ENCODE results near the gene IQCE.
A peak's percentile ranks its signal among the peaks of the same experiment; 100 is the strongest.

IQCE gene

GRCh38 chr7:2633538-2634266 lies 74.9 kb downstream of the IQCE start:
- peak in 1 of 2 donors; percentile 21 for DNase-seq (ENCODE audit: low read depth in 2 of 2)

GRCh38 chr7:2634267-2635145 lies 75.7 kb downstream of the IQCE start:
- DNase-seq (ENCODE audit: low read depth in 2 of 2): no peak

DNA sequence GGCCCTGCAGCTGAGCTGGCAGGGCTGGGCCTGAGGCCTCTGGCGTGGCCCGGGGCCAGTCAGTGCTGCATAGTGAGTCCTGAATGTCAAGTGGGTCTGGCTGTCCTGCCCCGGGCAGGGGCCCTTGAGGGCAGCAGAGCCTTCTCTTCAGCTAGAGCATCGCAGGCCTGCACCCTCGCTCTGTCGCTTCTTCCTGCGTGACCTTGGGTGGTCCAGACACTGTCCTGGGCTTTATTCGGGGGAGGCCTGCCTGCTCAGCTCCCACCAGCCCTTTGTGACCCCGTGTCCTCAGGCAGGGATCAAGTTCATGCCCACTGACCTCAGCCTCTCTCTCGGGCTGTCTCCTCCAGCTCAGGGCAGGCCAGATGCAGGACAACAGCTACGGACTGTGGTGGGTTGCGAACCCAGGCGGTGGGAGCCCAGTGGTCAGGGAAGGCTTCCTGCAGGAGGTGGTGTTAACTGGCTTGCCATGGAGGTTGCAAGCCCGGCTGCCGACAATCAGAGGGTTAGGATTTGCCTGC lies 76.4 kb downstream of the IQCE start:
- no peak for DNase-seq (ENCODE audit: low read depth in 2 of 2)

DNA sequence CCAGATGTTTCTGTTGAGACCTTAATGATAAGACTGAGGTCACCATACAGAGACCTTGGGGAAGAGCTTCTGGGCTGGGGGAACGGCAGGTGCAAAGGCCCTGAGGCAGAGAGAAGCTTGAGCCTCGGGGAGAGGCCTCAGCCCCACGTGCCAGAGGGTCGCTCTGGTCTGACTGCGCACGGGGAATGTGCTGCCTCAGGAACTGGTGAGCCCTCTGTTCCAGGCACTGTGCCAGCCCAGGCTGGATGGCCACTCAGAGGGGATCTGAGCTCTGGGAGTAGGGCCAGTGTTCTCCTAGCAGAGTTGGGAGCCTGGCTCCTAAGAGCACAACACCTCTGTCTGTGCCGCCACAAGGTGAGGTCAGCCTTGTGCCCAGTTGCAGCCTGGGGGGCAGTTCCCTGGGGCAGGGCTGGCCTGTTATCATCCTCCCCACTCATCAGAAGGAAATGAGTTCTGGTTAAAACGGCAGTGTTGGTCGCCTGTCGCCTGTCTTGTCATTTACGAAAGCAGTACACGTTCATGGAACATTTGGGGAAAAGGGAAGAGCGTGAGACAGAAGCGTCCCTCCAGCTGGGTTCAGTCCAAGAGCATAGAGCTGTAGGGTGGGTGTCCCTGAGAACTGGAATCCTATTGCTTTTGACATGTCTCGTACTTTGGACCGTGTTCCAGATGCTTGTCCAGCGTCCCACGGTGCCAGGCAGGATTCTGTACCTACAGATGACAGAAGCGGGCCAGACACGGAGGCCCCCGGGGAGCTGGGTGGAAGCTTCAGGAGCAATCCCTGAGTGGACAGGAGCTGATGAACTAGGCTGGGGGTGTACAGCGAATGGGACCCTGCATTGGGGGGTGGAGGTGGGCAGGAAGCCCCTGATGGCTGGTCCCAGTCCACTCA lies 77.3 kb downstream of the IQCE start:
- no peak for DNase-seq (ENCODE audit: low read depth in 2 of 2)

DNA sequence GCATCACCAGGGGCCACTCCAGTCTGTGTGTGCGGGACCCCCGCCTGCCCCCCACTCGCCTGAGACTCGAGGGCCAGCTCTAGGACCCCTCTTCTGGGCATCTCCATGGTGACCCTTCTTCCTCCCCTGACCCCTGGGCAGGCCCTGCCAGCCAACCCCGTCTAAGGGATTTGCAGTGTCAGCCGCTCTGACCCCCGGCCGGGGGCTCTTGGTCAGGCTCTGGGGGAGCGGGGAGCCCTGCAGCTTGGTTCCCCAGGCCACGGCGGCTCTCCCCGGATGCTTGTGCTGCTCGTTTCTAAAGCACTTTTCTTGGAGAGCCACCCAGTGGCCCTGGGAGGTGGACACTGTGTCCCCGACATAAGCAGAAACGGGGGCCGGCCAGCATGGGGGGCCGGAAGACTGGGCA lies 78.3 kb downstream of the IQCE start:
- DNase-seq (ENCODE audit: low read depth in 2 of 2): no peak

GRCh38 chr7:2637505-2638223 lies 78.9 kb downstream of the IQCE start:
- no peak for DNase-seq (ENCODE audit: low read depth in 2 of 2)

DNA sequence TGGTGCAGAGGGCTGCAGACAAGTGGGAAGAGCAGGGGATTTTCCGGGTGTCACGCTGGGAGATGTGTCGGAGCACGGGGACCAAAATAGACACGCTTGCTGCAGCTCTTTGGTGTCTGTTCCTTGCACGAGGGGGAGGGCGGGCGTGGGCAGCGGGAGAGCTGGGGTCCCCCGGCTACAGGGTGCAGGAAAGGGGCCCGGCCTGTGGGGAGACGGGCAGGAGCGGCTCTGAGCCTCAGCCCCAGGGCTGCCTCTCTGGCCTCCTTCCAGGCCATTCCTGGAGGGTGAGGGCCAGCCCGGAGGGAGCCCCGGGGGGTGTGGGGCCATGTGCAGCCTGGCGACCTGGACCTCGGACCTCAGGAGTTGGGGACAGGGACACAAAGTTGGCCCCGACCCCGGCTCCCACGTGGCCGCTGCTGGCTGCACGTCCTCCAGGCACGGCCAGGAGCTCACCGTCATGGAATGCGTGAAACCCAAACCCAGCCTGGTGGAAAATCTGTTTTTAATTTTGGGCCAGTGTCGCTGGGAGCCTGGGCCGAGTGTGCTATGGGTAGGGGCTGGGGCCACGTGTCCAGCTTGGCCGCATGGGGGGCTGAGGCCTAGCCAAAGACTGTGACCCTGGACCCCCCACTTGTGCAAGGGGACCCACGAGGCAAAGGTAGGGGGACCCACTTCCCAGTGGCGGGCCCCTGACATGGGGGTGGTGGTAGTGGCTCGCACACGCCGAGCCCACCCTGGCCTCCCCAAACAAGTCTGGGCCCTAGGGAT lies 79.6 kb downstream of the IQCE start:
- DNase-seq (ENCODE audit: low read depth in 2 of 2): no peak

GRCh38 chr7:2639181-2639681 lies 80.5 kb downstream of the IQCE start:
- DNase-seq (ENCODE audit: low read depth in 2 of 2): no peak

DNA sequence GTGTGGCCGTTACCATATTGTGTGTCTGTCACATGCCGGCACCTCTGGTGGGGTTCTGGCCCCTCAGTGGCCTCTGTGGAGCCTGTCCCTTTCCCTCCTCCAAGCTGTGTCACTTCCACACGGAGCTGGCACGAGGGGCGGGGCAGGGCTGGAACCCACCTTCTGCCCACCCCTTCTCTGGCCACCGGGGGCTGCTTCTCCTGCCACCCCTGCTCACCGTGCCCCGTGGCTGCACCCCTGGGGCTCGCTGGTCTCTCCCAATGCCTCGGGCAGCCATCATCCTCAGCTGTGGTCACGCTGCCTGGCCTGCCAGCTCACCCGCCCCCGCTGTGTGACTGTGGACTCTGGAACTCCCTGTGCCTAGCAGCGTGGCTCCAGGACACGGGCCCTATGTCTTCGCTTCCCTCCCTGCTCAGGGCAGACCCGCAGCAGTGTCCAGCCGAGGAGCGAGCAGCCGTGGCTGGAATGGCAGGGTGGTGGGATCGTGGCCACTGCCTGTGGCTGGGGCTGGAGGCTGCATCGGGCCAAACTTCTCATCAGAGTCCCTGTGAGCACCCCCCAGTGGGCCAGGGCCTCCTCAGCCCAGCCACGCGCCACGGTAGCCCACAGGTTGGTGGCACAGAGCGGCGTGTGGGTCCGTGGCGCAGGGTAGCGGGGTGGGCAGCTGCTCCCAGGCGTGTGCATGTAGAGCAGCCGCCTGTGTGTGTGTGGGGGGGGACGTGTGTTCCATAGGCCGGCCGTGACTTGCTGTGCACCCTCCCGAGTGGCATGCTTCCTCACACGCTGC lies 81.1 kb downstream of the IQCE start:
- no peak for DNase-seq (ENCODE audit: low read depth in 2 of 2)

DNA sequence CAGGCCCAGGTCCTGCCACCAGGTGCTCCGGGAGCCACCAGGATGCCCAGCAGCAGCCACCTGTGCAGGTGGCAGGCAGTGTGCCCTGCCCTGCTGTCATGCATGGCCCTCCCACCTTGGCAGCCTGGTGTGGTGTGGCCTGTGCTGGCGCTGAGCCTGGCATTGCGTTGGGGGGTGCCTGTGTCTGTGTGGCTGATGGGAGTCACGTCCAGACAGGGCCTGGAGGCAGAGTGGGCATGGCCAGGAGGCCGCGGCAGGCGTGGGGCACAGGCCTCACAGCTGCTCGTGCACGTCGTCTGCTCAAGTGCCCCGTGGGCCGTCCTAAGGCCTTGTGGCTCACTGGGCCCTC lies 81.7 kb downstream of the IQCE start:
- no peak for DNase-seq (ENCODE audit: low read depth in 2 of 2)

DNA sequence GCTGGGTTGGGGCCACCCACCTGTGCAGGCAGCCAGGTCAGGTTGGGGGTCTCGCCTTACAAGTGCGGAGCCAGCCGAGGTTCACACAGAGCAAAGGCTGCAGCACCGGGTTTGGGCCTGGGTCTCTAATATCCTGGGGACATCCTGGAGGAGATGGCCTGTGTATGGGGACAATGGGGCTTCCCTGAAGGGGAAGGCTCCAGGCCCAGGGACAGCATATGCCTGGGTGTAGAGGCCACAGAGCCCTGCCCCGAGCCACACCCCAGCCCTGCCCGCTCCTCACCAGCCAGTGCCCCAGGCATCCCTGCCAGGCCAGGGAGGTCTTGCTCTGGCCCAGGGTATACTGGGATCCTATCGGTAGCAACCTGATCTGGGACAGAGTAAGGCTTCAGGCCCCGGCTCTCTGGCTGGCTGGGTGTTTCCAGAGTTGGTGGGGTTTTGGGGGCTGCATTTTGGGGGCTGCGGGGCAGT lies 82.1 kb downstream of the IQCE start:
- DNase-seq (ENCODE audit: low read depth in 2 of 2): no peak

DNA sequence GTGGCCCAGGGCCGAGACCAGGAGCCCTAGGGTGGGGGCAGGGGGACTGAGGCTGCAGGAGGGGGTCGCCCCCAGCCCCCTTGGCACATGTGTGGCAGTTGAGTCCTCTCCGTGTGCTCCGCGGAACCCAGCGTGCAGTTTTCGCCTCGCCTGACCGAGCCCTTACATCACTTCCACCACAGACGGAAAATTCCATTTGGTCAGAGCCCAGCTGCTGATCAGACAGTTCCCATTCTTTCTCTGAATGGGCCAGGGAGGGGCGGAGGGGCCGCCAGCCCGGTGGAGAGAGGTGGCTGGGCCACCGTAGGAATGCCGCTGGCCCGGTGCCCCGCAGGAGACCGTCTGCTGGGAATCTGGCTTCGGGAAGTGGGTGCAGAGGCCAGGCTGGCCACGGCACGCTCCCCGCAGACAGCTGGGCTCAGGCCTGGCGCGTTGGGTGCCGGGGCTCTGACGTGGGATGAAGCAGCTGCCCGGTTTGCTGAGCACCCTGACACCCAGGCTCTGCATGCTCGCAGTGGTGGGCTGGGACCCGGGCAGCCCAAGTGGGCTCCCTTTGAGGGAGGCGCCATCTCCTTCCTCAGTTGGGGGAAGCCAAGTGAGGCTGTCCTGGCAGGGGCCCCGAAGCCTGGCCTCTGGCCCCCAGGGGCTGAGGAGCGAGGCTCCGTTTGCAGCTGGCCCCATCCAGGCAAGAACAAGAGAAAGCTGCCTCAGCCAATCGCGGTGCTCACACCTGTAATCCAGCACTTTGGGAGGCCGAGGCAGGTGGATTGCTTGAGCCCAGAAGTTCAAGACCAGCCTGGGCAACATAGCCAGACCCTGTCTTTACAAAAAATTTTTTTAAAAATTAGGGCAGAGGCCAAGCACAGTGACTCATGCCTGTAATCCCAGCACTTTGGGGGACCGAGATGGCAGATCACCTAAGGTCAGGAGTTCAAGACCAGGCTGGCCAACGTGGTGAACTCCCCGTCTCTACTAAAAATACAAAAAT lies 82.9 kb downstream of the IQCE start:
- DNase-seq (ENCODE audit: low read depth in 2 of 2): no peak

- DNase-seq (ENCODE audit: low read depth in 2 of 2): no peak
These were observed 84.8 kb downstream of the IQCE start for GRCh38 chr7:2643386-2644219.

DNA sequence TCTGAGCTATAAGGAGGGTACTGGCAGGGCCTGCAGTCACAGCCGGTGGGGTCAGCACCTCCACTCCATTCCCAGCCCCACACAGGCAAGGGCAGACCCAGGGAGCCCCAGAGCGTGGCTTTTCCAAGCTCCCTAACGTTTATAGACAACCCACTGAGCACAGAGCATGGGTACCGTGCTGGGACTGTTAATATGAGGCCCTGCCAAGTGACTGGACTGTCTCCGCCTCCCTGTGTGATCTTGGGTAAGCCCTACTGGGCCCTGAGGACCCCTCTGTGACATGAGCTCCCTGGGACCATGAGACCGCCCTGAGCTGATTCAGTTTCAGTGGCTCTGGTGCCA lies 85.4 kb downstream of the IQCE start:
- no peak for DNase-seq (ENCODE audit: low read depth in 2 of 2)

GRCh38 chr7:2644562-2645273 lies 85.9 kb downstream of the IQCE start:
- DNase-seq (ENCODE audit: low read depth in 2 of 2): no peak

GRCh38 chr7:2645274-2645868 lies 86.6 kb downstream of the IQCE start:
- DNase-seq (ENCODE audit: low read depth in 2 of 2): peak in 1 of 2 donors; percentile 16

All from stimulated activated CD8-positive, alpha-beta memory T cell treated with anti-CD3 and anti-CD28 coated beads, Interleukin-15, amount 100 ng/mL, for 4 hours (primary cell).